HG03342 (cell line): Measurements from ENCODE around the gene GPANK1.

Experiments
- ATAC-seq: cut with Tn5 transposase; IDR thresholded peaks from one replicate; pipeline ENCODE4 v1.9.1; 2021; ENCODE audit warnings: mild to moderate bottlenecking, moderate library complexity; ENCODE audit not compliant: unreplicated experiment

Gene GPANK1

DNA sequence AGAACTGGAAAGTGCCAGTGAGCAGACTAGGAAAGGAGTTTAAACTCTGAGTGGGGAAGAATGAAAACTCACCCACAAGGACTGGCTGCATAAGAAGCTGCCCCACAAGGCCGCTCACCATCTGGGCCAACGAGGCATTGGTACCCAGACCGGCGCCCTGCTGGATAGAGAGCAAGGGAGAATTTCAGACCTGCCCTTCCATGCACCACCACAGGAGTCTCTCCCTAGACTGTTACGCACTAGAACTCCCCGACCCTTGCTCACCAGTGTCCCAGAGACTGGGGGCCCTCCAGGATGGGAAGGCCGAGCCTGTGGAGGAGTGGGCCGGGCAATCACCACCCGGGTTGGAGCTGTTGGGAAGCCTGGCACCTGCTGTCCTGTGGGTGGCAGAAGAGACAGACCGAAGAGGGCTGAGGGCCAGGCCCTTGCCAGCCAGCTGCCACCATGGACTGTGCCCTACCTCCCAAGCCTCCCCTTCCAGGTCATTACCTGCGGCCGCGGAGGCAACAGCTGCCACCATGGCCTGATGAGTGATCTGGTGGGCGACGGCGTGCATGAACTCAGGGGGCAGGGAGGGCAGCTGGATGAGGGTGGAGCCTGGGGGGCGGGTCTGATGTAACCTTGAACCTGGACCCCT lies 20.9 kb downstream of the GPANK1 start:
- ATAC-seq, result no peak

DNA sequence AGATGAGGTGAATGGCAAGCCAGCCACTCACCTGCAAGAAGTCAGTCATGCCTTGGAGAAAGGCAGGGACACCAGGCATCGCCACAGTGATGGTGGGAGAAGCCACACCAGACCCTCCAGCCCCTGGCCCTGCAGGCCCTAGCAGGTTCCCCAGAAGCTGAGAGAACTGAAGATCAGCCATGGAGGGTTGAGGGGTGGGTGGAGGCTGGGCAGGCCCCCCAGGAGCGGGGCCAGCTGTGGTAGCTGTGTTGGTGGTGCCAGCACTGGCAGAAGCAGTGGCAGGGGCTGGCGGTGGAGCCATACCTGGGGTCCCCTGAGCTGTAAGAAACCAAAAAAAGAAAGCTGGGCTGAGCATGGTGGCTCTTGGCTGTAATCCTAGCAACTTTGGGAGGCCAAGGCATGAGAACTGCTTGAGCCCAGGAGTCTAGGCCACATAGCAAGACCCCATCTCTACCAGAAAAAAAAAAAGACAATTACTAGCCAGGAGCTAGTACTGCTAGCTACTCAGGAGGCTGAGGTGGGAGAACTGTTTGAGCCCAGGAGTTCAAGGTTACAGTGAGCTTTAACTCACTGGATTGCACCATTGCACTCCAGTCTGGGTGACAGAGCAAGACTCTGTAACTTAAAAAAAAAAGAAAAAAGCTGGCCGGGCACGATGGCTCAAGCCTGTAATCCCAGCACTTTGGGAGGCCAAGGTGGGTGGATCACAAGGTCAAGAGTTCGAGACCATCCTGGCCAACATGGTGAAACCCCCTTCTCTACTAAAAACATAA lies 21.8 kb downstream of the GPANK1 start:
- no peak for ATAC-seq

DNA sequence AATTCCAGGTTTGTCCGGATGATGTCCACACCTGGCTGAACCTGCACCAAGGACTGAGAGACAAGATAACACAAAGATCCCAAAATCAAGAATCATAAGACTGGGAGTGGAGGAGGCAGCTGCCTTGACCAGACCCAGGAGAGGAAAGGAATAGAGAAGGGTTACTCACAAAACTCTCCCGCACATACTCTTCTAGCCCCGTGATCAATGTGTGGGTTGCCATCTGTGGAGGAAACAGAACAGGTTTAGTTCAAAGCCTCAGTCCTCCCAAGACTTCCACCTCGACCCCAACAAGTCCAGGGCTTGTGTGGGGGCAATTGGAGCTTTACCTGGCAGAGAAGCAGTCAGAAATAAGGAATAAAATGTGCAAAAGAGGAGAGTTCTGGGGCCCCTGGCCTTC lies 23.4 kb downstream of the GPANK1 start:
- no peak for ATAC-seq

DNA sequence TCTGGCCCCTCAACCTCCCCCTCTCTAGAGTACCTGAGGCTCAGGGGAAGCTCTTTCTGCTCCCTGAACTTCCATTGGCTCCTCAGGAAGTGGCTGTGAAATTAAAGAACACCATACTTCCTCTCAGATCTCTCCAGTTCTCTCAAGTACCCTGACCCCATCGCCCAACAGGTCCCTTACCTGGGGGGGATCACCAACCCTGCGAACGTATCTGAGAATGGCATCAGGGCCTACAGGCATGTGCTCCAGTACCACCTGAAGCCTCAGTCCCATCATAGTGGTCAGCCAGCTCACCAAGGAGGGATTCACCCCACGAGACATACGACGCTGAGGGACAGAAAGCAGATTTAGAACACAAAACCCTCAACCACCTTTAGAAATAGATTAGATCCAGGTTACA lies 24.2 kb downstream of the GPANK1 start:
- no peak for ATAC-seq

DNA sequence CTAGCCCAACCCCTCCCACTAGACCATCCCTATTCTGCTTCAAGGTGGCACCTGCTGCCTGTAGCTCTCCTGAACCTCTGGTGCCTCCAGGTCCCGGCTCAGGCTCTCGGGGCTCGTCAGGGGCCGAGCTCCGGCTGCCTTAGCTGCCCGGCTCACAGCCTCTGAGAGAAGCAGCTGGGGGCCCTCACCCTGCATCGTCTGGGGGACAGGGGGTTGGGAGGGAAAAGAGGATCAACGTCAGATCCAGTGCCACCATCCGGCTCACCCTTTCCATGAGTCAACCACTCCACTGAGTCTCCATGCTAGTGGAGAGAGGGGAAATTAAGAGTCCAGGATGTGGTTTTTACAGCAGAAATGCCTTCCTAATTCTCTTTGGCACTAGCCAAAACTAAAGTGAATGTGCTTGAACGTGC lies 25.3 kb downstream of the GPANK1 start:
- ATAC-seq, result no peak

DNA sequence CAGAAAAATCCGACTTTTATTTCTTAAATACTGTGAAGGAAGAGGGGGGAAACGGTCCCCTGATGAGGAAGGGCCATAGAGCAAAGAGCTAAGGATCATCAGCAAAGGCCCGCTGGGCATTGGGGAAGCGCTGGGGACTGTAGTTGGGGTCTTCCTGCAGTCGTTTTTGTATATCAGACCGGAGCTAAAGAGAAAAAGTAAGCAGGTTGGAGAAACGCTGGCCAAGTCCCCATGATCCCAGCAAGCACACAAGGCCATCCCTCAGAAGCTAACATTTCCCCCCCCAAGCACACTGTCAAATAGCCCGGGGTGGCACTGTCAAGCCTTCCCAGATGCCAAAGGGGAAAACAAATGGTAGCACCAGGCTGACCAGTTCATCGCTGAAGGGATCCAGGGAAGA lies 25.8 kb downstream of the GPANK1 start:
- no peak for ATAC-seq

DNA sequence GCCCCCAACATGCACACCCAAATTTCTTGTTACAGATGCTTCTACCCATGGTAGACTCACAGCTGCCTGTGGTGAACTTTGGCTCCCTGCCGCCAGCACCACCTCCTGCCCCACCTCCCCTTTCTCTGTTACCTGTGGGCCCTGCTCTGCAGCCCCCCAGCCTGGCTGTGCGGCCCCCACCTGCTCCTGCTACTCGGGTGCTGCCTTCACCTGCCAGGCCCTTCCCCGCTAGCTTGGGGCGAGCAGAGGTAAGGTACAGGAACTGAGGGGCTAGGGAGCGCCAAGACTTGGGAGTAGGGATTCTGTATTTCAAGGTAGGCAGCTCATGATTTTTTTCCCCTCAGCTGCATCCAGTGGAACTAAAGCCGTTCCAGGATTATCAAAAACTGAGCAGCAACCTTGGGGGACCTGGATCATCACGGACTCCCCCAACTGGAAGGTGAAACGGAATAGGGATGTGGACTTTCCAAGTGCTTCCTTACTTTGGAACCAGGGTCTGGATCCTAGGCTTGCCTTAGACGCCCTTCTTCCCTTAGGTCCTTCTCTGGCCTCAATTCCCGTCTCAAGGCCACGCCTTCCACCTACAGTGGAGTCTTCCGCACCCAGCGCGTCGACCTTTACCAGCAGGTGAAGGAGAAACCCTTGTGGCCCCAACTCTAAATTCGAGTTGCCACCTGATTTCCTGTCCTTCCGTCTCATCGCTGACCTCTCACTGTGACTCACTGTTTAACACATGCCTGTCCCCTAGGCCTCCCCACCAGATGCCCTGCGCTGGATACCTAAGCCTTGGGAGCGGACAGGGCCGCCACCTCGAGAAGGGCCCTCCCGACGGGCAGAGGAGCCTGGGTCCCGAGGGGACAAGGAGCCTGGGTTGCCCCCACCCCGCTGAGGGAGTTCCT lies 27.9 kb downstream of the GPANK1 start:
- no peak for ATAC-seq

DNA sequence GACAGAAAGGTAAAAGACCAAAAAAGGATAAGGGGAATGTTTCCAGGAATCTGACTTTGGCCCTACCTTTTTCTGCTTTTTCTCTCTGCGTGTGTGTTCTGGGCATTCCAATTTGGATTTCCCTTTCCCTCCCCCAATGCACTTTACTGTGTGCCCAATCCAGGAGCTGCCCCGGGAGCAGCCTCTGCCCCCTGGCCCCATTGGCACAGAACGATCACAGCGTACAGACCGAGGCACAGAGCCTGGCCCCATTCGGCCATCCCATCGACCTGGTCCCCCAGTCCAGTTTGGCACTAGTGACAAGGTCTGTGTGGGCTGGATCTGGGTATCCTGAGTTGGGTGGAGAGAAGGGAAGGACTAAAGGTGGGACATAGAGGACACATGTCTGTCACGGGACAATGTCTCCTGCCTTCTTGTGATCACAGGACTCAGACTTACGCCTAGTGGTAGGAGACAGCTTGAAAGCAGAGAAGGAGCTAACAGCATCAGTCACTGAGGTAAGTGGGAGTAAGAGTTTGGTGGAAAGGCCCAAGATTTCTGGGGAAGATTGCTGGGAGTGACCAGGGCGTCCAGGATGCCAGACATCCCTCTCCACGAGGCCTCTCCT lies 29.7 kb downstream of the GPANK1 start:
- no peak for ATAC-seq

DNA sequence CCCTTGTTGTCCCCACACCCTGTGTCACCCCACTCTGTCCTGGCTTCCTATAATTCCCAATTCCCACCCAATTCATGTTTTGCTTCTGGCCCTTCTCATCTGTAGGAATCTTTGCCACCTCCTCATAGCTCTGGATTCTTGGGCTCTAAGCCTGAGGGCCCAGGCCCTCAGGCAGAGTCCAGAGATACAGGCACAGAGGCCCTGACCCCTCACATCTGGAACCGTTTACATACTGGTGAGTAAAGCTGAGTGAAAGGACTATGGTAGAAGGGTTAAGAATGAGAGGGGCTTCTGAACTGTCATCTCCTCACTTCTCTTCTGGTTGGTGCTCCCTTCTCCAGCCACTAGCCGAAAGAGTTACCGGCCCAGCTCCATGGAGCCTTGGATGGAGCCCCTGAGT lies 30.7 kb downstream of the GPANK1 start:
- ATAC-seq, result no peak

DNA sequence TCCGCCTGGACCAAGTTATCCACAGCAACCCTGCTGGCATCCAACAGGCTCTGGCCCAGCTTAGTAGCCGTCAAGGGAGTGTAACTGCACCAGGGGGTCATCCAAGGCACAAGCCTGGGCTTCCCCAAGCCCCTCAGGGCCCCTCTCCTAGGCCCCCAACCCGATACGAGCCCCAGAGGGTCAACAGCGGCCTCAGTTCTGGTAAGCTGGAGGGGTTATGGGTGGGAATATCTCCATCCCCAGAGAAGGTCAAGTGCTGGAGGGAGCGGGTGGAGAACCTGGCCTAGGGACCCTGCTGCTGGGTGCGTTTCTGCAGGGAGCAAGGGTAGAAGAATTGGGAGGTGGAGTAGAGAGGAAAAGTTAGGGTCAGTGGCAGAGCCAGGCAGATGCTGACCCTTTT lies 31.4 kb downstream of the GPANK1 start:
- ATAC-seq, result no peak

DNA sequence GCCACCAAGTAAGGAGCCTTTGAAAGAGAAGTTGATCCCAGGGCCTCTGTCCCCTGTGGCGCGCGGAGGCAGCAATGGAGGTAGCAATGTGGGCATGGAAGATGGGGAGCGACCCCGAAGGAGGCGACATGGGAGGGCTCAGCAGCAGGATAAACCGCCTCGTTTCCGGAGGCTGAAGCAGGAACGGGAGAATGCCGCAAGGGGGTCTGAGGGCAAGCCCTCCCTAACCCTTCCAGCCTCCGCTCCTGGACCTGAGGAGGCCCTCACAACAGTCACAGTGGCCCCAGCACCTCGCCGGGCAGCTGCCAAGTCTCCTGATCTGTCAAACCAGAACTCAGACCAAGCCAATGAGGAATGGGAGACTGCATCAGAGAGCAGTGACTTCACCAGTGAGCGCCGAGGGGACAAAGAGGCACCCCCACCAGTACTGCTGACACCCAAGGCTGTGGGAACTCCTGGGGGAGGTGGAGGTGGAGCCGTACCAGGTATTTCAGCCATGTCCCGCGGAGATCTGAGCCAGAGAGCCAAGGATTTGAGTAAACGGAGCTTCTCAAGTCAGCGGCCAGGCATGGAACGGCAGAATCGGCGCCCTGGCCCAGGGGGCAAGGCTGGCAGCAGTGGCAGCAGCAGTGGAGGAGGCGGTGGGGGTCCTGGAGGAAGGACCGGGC lies 32.4 kb downstream of the GPANK1 start:
- no peak for ATAC-seq

DNA sequence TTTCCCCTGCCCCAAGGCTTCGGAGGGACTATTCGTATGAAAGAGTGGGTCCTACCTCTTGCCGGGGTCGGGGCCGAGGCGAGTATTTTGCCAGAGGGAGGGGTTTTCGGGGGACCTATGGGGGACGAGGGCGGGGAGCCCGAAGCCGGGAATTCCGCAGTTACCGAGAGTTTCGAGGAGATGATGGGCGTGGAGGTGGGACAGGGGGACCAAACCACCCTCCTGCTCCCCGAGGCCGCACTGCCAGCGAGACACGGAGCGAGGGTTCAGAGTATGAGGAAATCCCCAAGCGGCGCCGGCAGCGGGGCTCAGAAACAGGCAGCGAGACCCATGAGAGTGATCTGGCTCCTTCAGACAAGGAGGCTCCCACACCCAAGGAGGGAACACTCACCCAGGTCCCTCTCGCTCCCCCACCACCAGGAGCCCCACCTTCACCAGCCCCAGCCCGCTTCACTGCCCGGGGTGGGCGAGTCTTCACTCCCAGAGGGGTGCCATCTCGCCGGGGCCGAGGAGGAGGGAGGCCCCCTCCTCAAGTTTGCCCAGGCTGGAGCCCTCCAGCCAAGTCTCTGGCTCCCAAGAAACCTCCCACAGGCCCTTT lies 33.0 kb downstream of the GPANK1 start:
- ATAC-seq, result no peak

DNA sequence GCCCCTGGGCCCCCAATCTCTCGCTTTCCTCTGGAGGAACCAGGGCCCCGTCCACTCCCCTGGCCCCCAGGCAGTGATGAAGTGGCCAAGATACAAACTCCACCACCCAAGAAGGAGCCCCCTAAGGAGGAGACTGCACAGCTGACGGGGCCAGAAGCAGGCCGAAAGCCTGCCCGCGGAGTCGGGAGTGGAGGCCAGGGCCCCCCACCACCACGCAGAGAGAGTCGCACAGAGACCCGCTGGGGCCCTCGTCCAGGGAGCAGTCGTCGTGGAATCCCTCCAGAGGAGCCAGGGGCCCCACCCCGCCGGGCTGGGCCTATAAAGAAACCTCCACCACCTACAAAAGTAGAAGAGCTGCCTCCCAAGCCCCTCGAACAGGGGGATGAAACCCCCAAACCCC lies 33.6 kb downstream of the GPANK1 start:
- no peak for ATAC-seq

DNA sequence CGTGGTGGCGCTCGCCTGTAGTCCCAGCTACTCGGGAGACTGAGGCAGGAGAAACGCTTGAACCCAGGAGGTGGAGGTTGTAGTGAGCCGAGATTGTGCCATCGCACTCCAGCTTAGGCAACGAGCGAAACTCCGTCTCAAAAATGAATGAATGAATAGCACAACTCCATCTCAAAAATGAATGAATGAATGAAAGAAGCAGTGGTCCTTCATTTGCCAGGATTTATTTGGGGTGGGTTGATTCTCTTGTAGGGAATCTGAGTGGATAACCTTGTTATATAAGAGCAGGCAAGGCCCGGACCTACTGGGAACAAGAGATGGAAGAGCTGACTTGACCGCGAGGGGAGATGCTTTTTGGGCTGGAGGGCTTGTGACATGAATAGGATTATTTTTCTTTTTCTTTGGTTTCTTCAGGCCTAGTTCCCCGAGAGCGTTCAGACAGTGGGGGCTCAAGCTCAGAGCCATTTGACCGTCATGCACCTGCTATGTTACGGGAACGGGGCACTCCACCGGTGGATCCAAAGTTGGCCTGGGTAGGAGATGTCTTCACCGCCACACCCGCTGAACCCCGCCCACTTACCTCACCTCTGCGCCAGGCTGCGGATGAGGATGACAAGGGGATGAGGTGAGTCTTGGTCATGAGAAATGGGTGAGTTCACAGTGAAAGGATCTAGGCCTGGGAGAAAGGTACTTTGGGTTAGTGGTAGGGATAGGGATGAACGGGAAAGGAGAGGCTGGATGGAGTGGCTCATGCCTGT lies 34.4 kb downstream of the GPANK1 start:
- no peak for ATAC-seq

DNA sequence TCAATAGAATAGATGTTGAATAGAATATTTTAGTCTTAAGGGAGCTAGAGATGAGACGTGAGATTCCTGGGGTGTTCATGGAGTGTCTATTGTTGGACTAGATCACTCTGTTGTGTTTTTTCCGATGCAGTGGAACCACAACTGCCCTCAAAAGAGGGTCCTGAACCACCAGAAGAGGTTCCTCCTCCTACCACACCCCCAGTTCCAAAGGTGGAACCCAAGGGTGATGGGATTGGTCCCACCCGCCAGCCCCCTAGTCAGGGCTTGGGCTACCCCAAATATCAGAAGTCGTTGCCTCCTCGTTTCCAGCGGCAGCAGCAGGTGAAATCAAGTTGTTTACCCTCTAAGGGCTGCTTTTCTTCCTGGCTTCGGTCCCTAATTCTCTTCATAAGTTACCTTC lies 35.8 kb downstream of the GPANK1 start:
- ATAC-seq, result no peak

DNA sequence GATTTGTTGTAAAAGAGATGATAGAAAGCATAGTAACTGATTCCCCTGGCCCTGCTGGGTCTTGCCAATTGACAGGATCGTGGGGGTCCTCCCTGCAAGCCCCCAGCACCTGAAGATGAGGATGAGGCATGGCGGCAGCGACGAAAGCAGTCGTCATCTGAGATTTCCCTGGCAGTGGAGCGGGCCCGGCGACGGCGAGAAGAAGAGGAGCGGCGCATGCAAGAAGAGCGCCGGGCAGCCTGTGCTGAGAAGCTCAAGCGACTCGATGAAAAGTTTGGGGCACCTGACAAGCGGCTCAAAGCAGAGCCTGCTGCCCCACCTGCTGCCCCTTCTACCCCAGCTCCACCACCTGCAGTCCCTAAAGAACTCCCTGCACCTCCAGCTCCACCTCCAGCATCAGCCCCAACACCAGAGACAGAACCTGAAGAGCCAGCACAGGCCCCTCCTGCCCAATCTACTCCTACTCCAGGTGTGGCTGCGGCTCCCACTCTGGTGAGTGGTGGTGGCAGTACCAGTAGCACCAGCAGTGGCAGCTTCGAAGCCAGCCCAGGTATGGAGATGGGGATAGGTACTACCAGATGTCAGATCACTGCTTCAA lies 37.0 kb downstream of the GPANK1 start:
- no peak for ATAC-seq

DNA sequence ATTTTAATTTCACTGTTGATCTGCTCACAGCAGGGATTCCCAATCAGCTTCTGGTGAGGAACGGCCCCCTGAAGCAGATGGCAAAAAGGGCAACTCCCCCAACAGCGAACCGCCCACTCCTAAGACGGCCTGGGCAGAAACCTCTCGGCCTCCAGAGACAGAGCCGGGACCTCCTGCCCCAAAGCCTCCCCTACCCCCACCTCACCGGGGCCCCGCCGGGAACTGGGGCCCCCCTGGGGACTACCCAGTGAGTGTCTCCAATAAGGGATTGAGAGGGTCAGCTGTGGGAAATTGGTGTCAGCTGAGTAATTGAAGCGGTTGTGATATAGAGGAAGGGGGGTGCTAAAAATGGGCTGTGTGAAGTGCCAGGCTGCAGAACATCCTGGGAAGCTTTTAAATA lies 37.8 kb downstream of the GPANK1 start:
- no peak for ATAC-seq

DNA sequence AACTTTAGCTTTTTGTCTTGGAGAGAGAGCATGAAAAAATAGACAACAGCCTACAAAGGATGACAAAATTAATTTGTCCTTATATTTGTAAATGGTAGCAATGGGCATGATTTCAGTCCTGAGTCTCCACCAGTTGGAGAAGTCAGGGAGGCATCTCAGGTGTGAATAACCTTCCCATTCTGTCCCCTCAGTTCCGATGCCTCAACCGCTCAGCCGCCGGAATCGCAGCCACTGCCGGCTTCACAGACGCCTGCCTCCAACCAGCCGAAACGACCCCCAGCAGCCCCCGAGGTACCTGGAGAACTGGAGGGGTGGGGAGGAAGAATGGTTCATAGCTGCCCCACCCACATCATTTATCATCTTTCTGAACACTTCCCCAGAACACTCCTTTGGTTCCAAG lies 40.7 kb downstream of the GPANK1 start:
- ATAC-seq, result no peak

DNA sequence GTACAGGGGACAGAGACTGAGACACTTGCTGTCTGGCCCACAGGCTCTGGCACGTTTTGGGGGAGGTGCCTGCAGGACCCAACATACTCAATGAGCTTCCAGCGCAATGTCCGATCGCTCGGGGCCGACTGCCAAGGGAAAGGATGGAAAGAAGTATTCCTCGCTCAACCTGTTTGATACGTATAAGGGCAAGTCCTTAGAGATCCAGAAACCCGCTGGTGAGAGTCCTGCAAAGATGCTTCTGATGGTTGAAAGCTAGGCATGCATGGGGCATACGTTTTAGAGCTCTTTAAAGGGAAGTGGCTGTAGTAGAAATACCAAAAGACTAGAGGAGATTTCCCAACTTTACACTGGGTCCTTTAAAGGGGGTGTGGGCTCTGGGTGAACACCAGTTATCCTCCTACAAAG lies 42.1 kb downstream of the GPANK1 start:
- no peak for ATAC-seq
